ENCODE data around the gene RRAS.
A peak's percentile ranks its signal among the peaks of the same experiment; 100 is the strongest.
"Not testable (repeated sequence)": the region's sequence is repeated elsewhere in the genome, so short reads cannot be mapped to it uniquely, and the experiment has no call there.

The RRAS gene

DNA sequence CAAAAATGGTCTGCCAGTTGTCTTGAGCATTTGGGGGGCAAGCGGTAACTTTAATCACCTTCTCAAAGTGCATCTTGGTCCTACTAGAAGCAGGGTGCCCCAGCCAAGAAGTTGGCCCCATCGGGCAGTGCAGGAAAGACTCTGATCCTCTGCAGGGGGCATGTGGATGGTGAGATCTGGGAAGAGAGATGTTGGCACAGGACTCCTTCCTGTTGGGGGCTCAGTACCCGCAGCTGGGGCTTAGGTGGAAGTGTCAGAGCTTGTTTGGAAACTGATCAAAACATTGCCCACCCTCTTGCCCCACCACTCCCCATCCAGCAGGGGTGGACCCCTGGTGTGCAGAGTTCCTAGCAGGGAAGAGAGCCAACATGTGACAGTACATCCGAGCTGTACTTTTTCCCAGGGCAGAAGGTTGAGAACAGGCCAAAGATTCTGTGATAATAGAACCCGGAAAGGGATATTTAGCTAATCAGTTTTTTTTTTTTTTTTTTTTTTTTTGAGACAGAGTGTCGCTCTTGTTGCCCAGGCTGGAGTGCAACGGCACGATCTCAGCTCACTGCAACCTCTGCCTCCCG, 8.8 kb downstream of the RRAS start:
- no peak for DNase-seq (ENCODE audit: low spot score)

- no peak for DNase-seq (ENCODE audit: low spot score)
Measured at GRCh38 chr19:49629659-49630058, 10.3 kb downstream of the RRAS start.

- DNase-seq (ENCODE audit: low spot score): no peak
Measured at GRCh38 chr19:49626226-49626625, 13.7 kb downstream of the RRAS start.

- DNase-seq (ENCODE audit: low spot score): no peak
Measured at GRCh38 chr19:49624967-49625910, 14.7 kb downstream of the RRAS start.

GRCh38 chr19:49617860-49618259, 22.1 kb downstream of the RRAS start:
- DNase-seq (ENCODE audit: low spot score): not testable (repeated sequence)

DNA sequence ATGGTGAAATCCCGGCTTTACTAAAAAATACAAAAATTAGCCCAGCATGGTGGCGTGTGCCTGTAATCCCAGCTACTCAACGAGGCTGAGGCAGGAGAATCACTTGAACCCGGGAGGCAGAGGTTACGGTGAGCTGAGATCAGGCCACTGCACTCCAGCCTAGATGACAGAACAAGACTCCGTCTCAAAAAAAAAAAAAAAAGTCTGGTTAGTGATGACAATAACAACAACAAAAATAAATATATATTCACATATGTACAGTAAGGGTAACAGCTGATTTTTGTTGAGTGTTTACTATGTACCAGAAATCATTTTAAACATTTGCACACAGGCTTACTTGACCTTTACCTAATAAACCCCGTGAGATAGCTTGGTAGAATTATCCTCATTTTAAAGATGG, 23.0 kb downstream of the RRAS start:
- no peak for DNase-seq (ENCODE audit: low spot score)

DNA sequence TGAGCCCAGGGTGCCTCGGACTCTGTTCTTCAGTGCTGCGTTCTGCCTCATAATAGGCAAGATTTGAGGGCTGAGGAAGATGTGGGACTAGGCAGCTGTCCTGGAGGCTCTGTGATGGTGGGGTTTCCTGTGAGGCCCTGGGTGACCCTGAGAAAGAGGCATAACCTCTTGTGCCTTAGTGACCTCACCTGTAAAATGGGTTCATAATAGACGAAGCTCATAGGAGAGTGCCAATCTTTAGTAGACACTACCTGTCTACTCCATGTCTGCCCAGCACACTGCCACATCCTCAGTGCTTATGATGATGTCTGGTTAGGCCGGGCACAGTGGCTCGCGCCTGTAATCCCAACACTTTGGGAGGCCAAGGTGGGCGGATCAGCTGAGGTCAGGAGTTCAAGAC, 23.4 kb downstream of the RRAS start:
- no peak for DNase-seq (ENCODE audit: low spot score)

DNA sequence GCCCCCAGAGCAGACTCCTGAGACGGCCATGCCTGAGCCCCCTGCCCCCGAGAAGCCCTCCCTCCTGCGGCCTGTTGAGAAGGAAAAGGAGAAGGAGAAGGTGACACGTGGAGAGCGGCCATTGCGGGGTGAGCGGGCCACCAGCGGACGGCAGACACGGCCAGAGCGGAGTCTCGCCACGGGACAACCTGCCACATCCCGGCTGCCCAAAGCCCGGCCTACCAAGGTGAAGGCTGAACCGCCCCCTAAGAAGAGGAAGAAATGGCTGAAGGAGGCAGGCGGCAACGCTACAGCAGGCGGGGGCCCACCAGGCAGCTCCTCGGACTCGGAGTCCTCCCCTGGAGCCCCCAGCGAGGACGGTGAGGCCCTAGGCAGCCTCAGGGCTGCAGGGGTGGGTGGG, 24.1 kb downstream of the RRAS start:
- DNase-seq (ENCODE audit: low spot score): no peak

DNA sequence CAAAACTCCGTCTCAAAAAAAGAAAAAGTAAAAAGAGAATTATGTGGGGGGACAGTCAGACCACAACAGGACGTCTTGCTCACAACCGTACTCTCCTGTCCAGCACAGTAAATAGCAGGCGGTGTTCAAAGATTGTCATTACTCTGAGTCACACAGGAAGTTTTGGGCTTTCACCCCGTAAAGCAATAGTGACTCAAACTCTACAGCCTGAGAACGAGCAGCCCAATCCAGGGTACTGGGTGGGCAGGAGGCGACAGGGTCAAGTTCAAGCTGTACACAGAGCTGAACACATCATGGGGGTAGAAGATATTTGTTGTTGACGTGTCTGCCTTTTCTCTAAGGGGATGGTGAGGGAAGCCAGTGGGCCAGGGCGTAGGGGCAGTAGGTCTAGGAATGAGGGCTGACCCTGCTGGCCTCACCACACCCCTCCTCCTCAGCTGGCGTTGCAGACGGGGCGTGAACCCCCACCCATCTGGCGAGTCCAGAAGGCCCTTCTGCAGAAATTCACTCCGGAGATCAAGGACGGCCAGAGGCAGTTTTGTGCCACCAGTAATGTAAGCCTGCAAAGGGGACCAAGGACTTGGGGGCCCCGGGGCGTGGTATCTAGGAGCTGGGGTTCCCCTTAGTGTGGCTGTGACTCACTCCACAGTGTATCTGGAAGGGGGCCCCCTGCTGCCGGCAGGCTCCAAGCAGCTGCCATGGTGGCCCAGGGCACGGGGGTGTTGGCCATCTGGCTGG, 25.7 kb downstream of the RRAS start:
- DNase-seq (ENCODE audit: low spot score): peak; percentile 27

DNA sequence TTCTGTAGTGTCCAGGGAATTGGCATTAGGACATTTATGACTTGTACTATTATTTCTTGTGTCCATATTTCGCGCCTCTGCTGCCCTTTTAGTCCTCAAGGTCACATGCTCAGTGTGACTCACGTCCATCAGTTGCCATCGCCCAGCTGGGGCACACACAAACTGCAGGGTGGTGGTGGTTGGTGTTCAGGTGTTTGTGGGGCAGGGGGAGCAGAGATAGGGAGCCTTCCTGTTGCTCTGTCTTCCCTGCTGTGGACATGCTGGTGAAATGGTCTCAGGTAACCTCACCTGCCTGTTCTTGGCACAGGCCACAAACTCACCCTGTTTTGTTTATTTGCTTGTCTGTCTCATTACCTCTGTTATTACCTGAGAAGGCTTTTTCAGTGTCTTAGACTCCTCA, 26.6 kb downstream of the RRAS start:
- DNase-seq (ENCODE audit: low spot score): no peak

GRCh38 chr19:49609499-49610092, 30.3 kb downstream of the RRAS start:
- no peak for DNase-seq (ENCODE audit: low spot score)

GRCh38 chr19:49605605-49606004, 34.3 kb downstream of the RRAS start:
- no peak for DNase-seq (ENCODE audit: low spot score)

DNA sequence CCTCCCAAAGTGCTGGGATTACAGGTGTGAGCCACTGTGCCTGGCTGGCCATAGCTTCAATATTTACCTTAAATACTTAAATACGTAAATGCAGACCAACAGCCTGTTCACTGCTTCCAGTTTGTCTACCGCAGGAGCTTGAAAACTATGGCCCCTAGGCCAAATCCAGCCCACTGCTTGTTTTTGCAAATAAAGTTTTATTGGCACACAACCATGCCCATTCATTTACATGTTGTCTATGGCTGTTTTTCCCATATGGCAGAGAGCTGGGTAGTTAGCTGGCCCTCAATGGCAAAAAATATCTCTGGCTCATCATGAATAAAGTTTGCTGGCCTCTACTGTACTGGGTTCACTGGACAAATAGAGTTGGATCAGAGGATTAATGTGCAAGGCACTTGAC, 37.1 kb downstream of the RRAS start:
- no peak for DNase-seq (ENCODE audit: low spot score)

DNA sequence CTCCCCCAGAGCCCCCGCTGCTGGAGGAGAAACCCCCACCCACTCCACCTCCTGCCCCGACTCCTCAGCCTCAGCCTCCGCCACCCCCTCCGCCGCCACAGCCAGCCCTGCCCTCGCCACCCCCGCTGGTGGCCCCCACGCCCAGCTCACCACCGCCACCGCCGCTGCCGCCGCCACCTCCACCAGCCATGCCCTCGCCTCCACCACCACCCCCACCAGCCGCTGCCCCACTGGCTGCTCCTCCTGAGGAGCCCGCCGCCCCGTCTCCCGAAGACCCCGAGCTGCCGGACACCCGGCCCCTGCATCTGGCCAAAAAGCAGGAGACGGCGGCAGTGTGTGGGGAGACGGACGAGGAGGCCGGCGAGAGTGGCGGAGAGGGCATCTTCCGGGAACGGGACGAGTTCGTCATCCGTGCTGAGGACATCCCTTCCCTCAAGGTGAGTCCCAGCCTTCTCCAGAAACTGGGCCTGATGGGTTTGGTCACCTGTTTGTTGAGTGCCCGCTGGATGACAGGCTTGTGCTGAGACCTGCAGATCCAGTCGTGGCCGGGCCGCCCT, 38.4 kb downstream of the RRAS start:
- DNase-seq (ENCODE audit: low spot score): no peak

GRCh38 chr19:49599378-49600295, 40.3 kb downstream of the RRAS start:
- DNase-seq (ENCODE audit: low spot score): no peak

GRCh38 chr19:49597703-49597974, 42.3 kb downstream of the RRAS start:
- no peak for DNase-seq (ENCODE audit: low spot score)

DNA sequence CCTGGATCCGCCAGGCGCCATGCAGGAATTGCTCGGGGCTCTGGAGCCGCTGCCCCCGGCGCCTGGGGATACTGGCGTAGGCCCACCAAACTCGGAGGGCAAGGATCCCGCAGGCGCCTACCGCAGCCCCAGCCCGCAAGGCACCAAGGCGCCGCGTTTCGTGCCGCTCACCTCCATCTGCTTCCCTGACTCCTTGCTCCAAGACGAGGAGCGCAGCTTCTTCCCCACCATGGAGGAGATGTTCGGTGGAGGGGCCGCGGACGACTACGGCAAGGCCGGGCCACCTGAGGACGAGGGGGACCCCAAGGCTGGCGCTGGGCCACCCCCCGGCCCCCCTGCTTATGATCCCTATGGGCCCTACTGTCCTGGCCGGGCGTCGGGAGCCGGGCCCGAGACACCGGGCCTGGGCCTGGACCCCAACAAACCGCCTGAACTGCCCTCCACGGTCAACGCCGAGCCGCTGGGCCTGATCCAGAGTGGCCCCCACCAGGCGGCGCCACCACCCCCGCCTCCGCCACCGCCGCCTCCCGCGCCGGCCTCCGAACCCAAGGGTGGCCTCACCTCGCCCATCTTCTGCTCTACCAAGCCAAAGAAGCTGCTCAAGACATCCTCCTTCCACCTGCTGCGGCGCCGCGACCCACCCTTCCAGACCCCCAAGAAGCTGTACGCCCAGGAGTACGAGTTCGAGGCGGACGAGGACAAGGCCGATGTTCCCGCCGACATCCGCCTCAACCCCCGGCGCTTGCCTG, 42.8 kb downstream of the RRAS start:
- DNase-seq (ENCODE audit: low spot score): no peak

- DNase-seq (ENCODE audit: low spot score): no peak
Measured at GRCh38 chr19:49596407-49596806, 43.5 kb downstream of the RRAS start.

DNA sequence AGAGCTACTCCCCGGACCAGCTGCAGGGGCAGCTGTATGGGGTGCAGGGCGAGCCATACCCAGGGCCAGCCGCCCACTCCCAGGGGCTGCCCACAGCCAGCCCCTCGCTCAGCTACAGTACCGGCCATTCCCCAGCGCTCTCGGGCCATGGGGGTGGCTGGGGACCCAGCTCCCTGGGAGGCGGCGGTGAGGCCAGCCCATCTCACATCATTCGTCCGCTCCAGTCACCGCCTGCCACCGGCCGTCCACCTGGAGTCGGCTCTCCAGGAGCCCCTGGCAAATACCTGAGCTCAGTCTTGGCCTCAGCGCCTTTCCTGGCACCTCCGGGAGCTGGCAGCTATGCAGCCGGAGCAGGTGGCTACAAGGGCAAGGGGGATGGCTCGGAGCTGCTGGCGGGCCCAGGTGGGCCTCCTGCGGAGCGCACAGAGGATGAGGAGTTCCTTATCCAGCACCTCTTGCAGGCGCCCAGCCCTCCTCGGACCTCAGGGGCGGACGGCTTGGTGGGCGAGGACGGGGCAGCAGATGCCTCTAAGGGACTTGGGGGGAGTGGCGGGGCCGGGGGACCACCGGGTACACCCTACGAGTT, 44.0 kb downstream of the RRAS start:
- DNase-seq (ENCODE audit: low spot score): no peak
